Kidney (tissue), 14 donors: ENCODE measurements around the gene NSUN2. TPM values are rescaled to one million over a fixed set of nuclear protein-coding genes. Genes with fewer than 3 reads are reported as not detected.

Experiments used
- DNase-seq, 5 donors: peaks; one replicate each; pipeline ENCODE4 v3.0.0-alpha.2; 2013 to 2020
- FAIRE-seq: peaks from 2 replicates; lab custom pipeline; 2012; peaks lifted over from hg19 to GRCh38; lab: Jason Lieb, UNC
- H3K27ac ChIP-seq, 2 donors: one replicate each; pipeline ENCODE4 v1.7.0; 2013; ENCODE audit warnings: low read depth in 2 of 2, low read length in 2 of 2, inconsistent platforms in 1 of 2
- H3K27me3 ChIP-seq: one replicate; pipeline ENCODE4 v1.7.1; 2013; ENCODE audit warnings: low read length, inconsistent platforms; ENCODE audit not compliant: control insufficient read depth, insufficient read depth
- H3K36me3 ChIP-seq, 3 donors: one replicate each; pipeline versions ENCODE4 v1.7.0 to v1.7.1; 2013; ENCODE audit warnings: low read length in 3 of 3, control low read depth in 1 of 3, inconsistent platforms in 1 of 3; ENCODE audit not compliant: insufficient read depth in 3 of 3, control insufficient read depth in 2 of 3
- H3K4me1 ChIP-seq, 3 donors: one replicate each; pipeline versions ENCODE4 v1.7.0 to v1.7.1; 2013; ENCODE audit warnings: low read length in 3 of 3, inconsistent platforms in 1 of 3, low read depth in 1 of 3; ENCODE audit not compliant: control insufficient read depth in 2 of 3, insufficient read depth in 2 of 3
- H3K4me3 ChIP-seq, 3 donors: one replicate each; pipeline versions ENCODE4 v1.7.0 to v1.8.1; 2013; ENCODE audit warnings: low read length in 3 of 3, control low read depth in 1 of 3, inconsistent platforms in 1 of 3
- H3K9ac ChIP-seq, 3 donors: one replicate each; pipeline versions ENCODE4 v1.7.0 to v1.7.1; 2013; ENCODE audit warnings: low read length in 3 of 3, control low read depth in 1 of 3, inconsistent platforms in 1 of 3
- H3K9me3 ChIP-seq, 3 donors: one replicate each; pipeline versions ENCODE4 v1.7.0 to v1.7.1; 2013; ENCODE audit warnings: low read length in 3 of 3, control low read depth in 1 of 3, inconsistent platforms in 1 of 3; ENCODE audit not compliant: control insufficient read depth in 2 of 3, insufficient read depth in 1 of 3
- CTCF ChIP-seq: IDR thresholded peaks from 3 replicates; pipeline ENCODE4 v1.5.1; 2012; ENCODE audit warnings: mild to moderate bottlenecking, moderate library complexity, borderline replicate concordance; ENCODE audit not compliant: insufficient read depth; ENCODE audit errors: extremely low read depth
- intact Hi-C: fragments of 100-400 bp; cut with DNase I; formaldehyde crosslinking; loops from one replicate; pipeline ENCODE4 v1.11.1; 2022
- polyA plus RNA-seq: library from polyadenylated mRNA; stranded (reverse); fragments of 350-450 nt; fragmentation: Illumina TruSeq; extraction: RNeasy Lipid Tissue Mini Kit (QIAGEN cat#74804); gene quantifications from one replicate; pipeline ENCODE4 v1.2.3, GENCODE V29; 2014; ENCODE audit warnings: low read depth, low replicate concordance; ENCODE audit not compliant: insufficient read depth
- total RNA-seq: library from RNA; stranded (reverse); fragmentation: NEBNext Ultra II Directional; extraction: Animal tissue kit (Norgen Biotek cat#: 25700); gene quantifications from one replicate; pipeline ENCODE4 v1.2.1, GENCODE V29; 2021
- donor health status: control.
- donor health status: control.
- donor health status: control.
- donor health status: control.
- donor health status: control.
- donor health status: DM: yes; HTN: yes; CAD: no.
- donor health status: Normal renal cell carcinoma (clear cell type).

The NSUN2 gene
- total and polyA plus RNA-seq, 2 donors from 2014 or later, result 16.9 to 48.9 TPM

GRCh38 chr5:6656680-6657079 lies 23.8 kb upstream of the NSUN2 start:
- H3K9ac ChIP-seq, result no peak overlapping the region
- no peak for FAIRE-seq
- intact Hi-C loops, result no loop called here
- H3K36me3 ChIP-seq, result peaks cover 4 to 10% (median 7%) of the 10 kb centered on the region in 3 donors
- DNase-seq, result no peak
- H3K9me3 ChIP-seq, result peaks cover 0 to 17% (median 2%) of the 10 kb centered on the region in 3 donors
- no peak overlapping the region for H3K27ac ChIP-seq
- TF ChIP-seq CTCF, result no peak
- no peak overlapping the region for H3K4me3 ChIP-seq
- no peaks in the 10 kb centered on the region for H3K27me3 ChIP-seq
- no peaks in the 10 kb centered on the region for H3K4me1 ChIP-seq

- TF ChIP-seq CTCF, result no peak
- peaks cover 0 to 17% (median 2%) of the 10 kb centered on the region in 3 donors for H3K9me3 ChIP-seq
- peaks cover 4 to 10% (median 7%) of the 10 kb centered on the region in 3 donors for H3K36me3 ChIP-seq
- H3K27me3 ChIP-seq, result no peaks in the 10 kb centered on the region
- no peak overlapping the region for H3K9ac ChIP-seq
- no peak overlapping the region for H3K4me3 ChIP-seq
- H3K4me1 ChIP-seq, result no peaks in the 10 kb centered on the region
- intact Hi-C loops, result no loop called here
- FAIRE-seq, result no peak
- no peak overlapping the region for H3K27ac ChIP-seq
- no peak for DNase-seq
Measured at GRCh38 chr5:6655432-6655831, 22.6 kb upstream of the NSUN2 start.

- peaks cover 0 to 12% (median 2%) of the 10 kb centered on the region in 3 donors for H3K9me3 ChIP-seq
- intact Hi-C loops, result no loop called here
- H3K36me3 ChIP-seq, result peaks cover 4 to 10% (median 5%) of the 10 kb centered on the region in 3 donors
- no peak for TF ChIP-seq CTCF
- FAIRE-seq (no peak), DNase-seq (no peak)
- no peak overlapping the region for H3K9ac ChIP-seq
- no peaks in the 10 kb centered on the region for H3K27me3 ChIP-seq
- no peak overlapping the region for H3K4me3 ChIP-seq
- H3K27ac ChIP-seq, result no peak overlapping the region
- H3K4me1 ChIP-seq, result no peaks in the 10 kb centered on the region
Measured at GRCh38 chr5:6652025-6652424, 19.2 kb upstream of the NSUN2 start.

GRCh38 chr5:6649681-6650080 lies 16.8 kb upstream of the NSUN2 start:
- intact Hi-C loops, result no loop called here
- H3K4me1 ChIP-seq, result no peaks in the 10 kb centered on the region
- no peak overlapping the region for H3K4me3 ChIP-seq
- FAIRE-seq (no peak), DNase-seq (no peak)
- no peak overlapping the region for H3K27ac ChIP-seq
- H3K9me3 ChIP-seq, result no peaks in the 10 kb centered on the region
- H3K27me3 ChIP-seq, result no peaks in the 10 kb centered on the region
- TF ChIP-seq CTCF, result no peak
- H3K9ac ChIP-seq, result no peak overlapping the region
- peaks cover 0 to 3% (median 2%) of the 10 kb centered on the region in 3 donors for H3K36me3 ChIP-seq
